ENCODE results near the gene SMG7. TPM values are rescaled to one million over a fixed set of nuclear protein-coding genes. Genes with fewer than 3 reads are reported as not detected.
A peak's percentile ranks its signal among the peaks of the same experiment; 100 is the strongest.

SMG7 gene
- total and polyA plus RNA-seq, 10 of the 15 experiments (the other 5 are each of a cell fraction or from before 2014, with no cell fraction given) = 9.5 to 65.4 (median 42.7) TPM

DNA sequence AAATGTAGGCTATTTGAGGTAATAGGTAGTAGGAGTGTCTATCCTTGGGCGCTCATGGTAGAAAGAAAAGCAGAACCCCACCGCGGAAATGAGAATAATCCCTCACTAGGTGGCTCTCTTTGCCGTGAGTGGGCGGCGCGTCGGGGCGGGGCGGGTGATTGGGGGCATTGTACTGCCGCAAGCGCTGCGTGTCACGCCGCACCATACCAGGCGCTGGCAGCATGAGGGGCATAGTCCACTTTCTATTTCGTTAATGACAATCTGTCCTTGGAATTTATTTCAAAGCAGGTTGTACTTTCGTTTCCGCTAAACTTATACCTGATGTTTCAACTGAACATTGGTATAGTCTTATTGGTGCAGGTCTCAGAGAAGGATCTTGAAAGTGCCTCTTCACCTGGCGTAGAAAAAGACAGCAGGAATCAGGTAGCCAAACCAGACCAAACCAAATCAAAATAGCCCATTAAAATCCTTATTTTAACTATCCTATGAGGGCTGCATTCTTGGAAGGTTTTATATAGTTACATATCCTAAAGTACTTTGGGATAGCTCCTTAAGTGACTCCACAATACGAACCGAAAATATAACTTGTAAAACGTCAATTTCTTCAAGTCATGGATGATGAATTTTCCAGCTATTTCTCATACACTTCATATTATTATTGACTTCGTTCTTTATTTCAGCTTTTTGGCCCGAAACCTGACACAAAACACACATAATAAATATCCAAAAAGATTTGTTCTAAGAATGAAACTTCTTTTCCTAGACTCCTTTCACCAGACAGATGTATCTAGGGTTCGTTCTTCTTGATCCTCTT, 1.9 kb upstream of the SMG7 start (continued):
- TF ChIP-seq, protein P1, sequence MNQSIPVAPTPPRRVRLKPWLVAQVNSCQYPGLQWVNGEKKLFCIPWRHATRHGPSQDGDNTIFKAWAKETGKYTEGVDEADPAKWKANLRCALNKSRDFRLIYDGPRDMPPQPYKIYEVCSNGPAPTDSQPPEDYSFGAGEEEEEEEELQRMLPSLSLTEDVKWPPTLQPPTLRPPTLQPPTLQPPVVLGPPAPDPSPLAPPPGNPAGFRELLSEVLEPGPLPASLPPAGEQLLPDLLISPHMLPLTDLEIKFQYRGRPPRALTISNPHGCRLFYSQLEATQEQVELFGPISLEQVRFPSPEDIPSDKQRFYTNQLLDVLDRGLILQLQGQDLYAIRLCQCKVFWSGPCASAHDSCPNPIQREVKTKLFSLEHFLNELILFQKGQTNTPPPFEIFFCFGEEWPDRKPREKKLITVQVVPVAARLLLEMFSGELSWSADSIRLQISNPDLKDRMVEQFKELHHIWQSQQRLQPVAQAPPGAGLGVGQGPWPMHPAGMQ (IDR thresholded peaks at IDR 0.05; ENCODE audit: borderline replicate concordance) = no peak
- no peak for TF ChIP-seq HDGF (IDR thresholded peaks at IDR 0.05)
- peak; percentile 74 for TF ChIP-seq RAD21 (IDR thresholded peaks at IDR 0.05; ENCODE audit: insufficient read depth, low read depth, low read length)
- TF ChIP-seq ATF7 (IDR thresholded peaks at IDR 0.05; ENCODE audit: low read depth) = peak; percentile 31; the same call in 1 of the 2 replicates
- no peak for TF ChIP-seq JUNB (IDR thresholded peaks at IDR 0.05)
- TF ChIP-seq NFXL1 (IDR thresholded peaks at IDR 0.05; ENCODE audit: borderline replicate concordance) = no peak
- 0 out of 2 replicates have a peak, but pooled peaks have one; percentile 45 for TF ChIP-seq TBL1XR1 (IDR thresholded peaks at IDR 0.05; ENCODE audit: low read depth, low read length)
- TF ChIP-seq RELA (IDR thresholded peaks at IDR 0.05; ENCODE audit: borderline replicate concordance, partially characterized antibody) = no peak
- TF ChIP-seq BHLHE40 (IDR thresholded peaks at IDR 0.05; ENCODE audit: borderline replicate concordance in 1 of 2, low read depth in 2 of 2, low read length in 1 of 2) = peak; percentile 65 to 79; a peak in 3 of 4 replicates
- TF ChIP-seq FOXM1 (IDR thresholded peaks at IDR 0.05; ENCODE audit: low read depth, low read length) = no peak
- TF ChIP-seq CHD1 (IDR thresholded peaks at IDR 0.05; ENCODE audit: low read depth, low read length) = 0 out of 2 replicates have a peak, but pooled peaks have one; percentile 79
- no peak for TF ChIP-seq NFYA (IDR thresholded peaks at IDR 0.05; ENCODE audit: borderline replicate concordance, low read depth, low read length)
- TF ChIP-seq NFYB (IDR thresholded peaks at IDR 0.05; ENCODE audit: insufficient read depth, low read depth, low read length) = no peak
- TF ChIP-seq CEBPB (IDR thresholded peaks at IDR 0.05; ENCODE audit: borderline replicate concordance in 1 of 2, low read depth in 2 of 2, low read length in 2 of 2) = no peak
- TF ChIP-seq SREBF1 (IDR thresholded peaks at IDR 0.05; ENCODE audit: low read length) = no peak
- TF ChIP-seq SRF (IDR thresholded peaks at IDR 0.05; ENCODE audit: low read depth in 2 of 2, low read length in 2 of 2) = no peak
- no peak for TF ChIP-seq DPF2 (IDR thresholded peaks at IDR 0.05)
- TF ChIP-seq TCF3 (IDR thresholded peaks at IDR 0.05; ENCODE audit: borderline replicate concordance, insufficient read depth, low read depth, low read length) = no peak
- TF ChIP-seq MEF2A (IDR thresholded peaks at IDR 0.05; ENCODE audit: insufficient read depth, low read depth, low read length) = no peak
- TF ChIP-seq IRF4 (IDR thresholded peaks at IDR 0.05; ENCODE audit: low read depth, low read length) = no peak
- TF ChIP-seq YBX1 (IDR thresholded peaks at IDR 0.05) = no peak
- no peak for TF ChIP-seq SIX5 (IDR thresholded peaks at IDR 0.05; ENCODE audit: low read depth, low read length, severe bottlenecking)
- TF ChIP-seq STAT3 (IDR thresholded peaks at IDR 0.05; ENCODE audit: low read depth, low read length) = no peak
- no peak for TF ChIP-seq TCF12 (IDR thresholded peaks at IDR 0.05; ENCODE audit: low read depth, low read length)
- no peak; the same call in 1 of the 2 replicates for TF ChIP-seq NR2F1 (conservative IDR thresholded peaks at IDR 0.05)
- no peak for TF ChIP-seq BMI1 (IDR thresholded peaks at IDR 0.05; ENCODE audit: borderline replicate concordance)
- no peak for TF ChIP-seq MEF2B (IDR thresholded peaks at IDR 0.05; ENCODE audit: partially characterized antibody, poor library complexity, severe bottlenecking)
- no peak for TF ChIP-seq SMARCA5 (IDR thresholded peaks at IDR 0.05)
- no peak for TF ChIP-seq POLR2AphosphoS5 (IDR thresholded peaks at IDR 0.05; ENCODE audit: low read length)
- TF ChIP-seq MYB (IDR thresholded peaks at IDR 0.05; ENCODE audit: borderline replicate concordance, low read depth, low read length) = no peak
- TF ChIP-seq, protein P2, sequence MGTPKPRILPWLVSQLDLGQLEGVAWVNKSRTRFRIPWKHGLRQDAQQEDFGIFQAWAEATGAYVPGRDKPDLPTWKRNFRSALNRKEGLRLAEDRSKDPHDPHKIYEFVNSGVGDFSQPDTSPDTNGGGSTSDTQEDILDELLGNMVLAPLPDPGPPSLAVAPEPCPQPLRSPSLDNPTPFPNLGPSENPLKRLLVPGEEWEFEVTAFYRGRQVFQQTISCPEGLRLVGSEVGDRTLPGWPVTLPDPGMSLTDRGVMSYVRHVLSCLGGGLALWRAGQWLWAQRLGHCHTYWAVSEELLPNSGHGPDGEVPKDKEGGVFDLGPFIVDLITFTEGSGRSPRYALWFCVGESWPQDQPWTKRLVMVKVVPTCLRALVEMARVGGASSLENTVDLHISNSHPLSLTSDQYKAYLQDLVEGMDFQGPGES (IDR thresholded peaks at IDR 0.05) = no peak
- TF ChIP-seq ZNF207 (IDR thresholded peaks at IDR 0.05; ENCODE audit: borderline replicate concordance) = no peak

Measured in GM12878 (cell line).